ENCODE data around the gene IPO13.

Gene IPO13

DNA sequence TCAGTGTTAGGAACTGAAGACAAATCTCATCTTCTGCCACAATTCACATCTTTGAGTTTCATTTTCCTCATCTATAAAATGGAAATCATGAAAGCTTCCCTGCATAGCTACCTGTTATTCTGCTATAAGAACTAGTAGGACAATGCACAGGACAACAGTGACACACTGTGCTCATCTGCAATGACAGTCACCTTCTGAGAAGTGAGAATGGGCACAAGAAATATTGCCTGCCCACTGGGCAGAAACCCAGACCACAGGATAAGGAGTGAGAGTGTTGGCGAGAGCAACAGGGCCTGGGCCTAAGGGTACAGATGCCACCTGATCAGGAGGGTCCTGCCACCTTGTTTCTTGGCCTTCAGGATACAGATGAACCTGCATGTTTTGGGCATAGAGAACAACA lies 36.4 kb upstream of the IPO13 start:
- Histone ChIP-seq H3K4me3 (ENCODE audit: low read length in 2 of 2) (no peak overlapping the region), H3K36me3 (ENCODE audit: control insufficient read depth in 2 of 2, insufficient read depth in 2 of 2, low read length in 2 of 2) (peaks cover 0 to 2% of the 10 kb centered on the region in 2 donors), H3K27me3 (ENCODE audit: control insufficient read depth in 2 of 2, insufficient read depth in 2 of 2, low read length in 2 of 2) (no peaks in the 10 kb centered on the region), H3K27ac (ENCODE audit: low read depth in 2 of 2, low read length in 2 of 2) (no peak overlapping the region), H3K4me1 (ENCODE audit: control insufficient read depth in 2 of 2, insufficient read depth in 2 of 2, low read length in 2 of 2) (peaks cover 4% of the 10 kb centered on the region in 2 donors), H3K9me3 (ENCODE audit: control insufficient read depth in 2 of 2, low read length in 2 of 2) (no peaks in the 10 kb centered on the region), H3K9ac (ENCODE audit: low read depth in 1 of 2, low read length in 2 of 2) (no peak overlapping the region)

DNA sequence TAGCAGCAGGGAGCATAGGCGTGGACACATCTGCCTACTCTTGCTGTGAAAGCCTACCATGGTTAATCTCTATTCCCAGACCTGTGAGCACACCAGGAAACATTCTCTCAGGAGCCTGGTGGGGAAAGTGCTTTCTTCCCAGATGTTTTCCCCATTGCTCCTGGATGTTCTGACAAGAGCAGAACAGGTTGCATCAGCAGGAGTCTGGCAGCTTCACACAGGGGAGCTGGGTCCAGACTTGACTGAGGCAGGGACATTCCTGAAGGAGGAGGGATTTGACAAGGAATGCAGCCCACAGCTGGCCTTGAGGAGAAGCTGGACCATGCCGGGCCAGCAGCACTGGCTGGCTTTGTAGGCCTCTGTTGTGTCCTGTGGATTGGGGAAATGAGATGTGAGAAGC lies 34.1 kb upstream of the IPO13 start:
- no peak overlapping the region for H3K4me3 ChIP-seq (ENCODE audit: low read length in 2 of 2)
- H3K4me1 ChIP-seq (ENCODE audit: control insufficient read depth in 2 of 2, insufficient read depth in 2 of 2, low read length in 2 of 2), result peaks cover 4% of the 10 kb centered on the region in 2 donors
- peak overlapping the region in 1 of 2 donors; percentile 17 for H3K27ac ChIP-seq (ENCODE audit: low read depth in 2 of 2, low read length in 2 of 2)
- no peaks in the 10 kb centered on the region for H3K9me3 ChIP-seq (ENCODE audit: control insufficient read depth in 2 of 2, low read length in 2 of 2)
- no peak overlapping the region for H3K9ac ChIP-seq (ENCODE audit: low read depth in 1 of 2, low read length in 2 of 2)
- peaks cover 0 to 2% of the 10 kb centered on the region in 2 donors for H3K36me3 ChIP-seq (ENCODE audit: control insufficient read depth in 2 of 2, insufficient read depth in 2 of 2, low read length in 2 of 2)
- H3K27me3 ChIP-seq (ENCODE audit: control insufficient read depth in 2 of 2, insufficient read depth in 2 of 2, low read length in 2 of 2), result no peaks in the 10 kb centered on the region

DNA sequence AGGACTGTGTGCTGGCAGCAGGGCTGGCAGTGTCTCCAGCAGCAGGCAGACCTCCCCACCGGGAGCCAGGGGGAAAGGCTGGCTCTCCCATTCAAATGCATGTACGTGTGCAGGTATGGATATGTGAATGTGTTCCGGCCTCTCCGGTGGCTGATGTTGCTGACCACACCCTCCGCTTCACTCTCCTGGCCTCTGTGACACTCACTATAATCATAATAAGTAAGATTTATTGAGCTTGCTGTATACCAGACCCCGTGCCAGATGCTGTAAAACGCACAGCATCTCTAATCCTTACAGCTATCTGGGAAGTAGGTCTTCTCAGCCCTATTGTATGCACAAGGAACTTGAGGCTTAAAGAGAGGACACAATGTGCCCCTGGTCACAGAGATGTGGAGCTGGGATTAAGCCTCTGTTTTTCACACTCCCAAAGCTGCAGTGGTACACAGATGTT lies 33.7 kb upstream of the IPO13 start:
- peaks cover 0 to 2% of the 10 kb centered on the region in 2 donors for H3K36me3 ChIP-seq (ENCODE audit: control insufficient read depth in 2 of 2, insufficient read depth in 2 of 2, low read length in 2 of 2)
- H3K27me3 ChIP-seq (ENCODE audit: control insufficient read depth in 2 of 2, insufficient read depth in 2 of 2, low read length in 2 of 2), result no peaks in the 10 kb centered on the region
- no peak overlapping the region for H3K9ac ChIP-seq (ENCODE audit: low read depth in 1 of 2, low read length in 2 of 2)
- peaks cover 4% of the 10 kb centered on the region in 2 donors for H3K4me1 ChIP-seq (ENCODE audit: control insufficient read depth in 2 of 2, insufficient read depth in 2 of 2, low read length in 2 of 2)
- no peak overlapping the region for H3K4me3 ChIP-seq (ENCODE audit: low read length in 2 of 2)
- peak overlapping the region in 1 of 2 donors; percentile 17 for H3K27ac ChIP-seq (ENCODE audit: low read depth in 2 of 2, low read length in 2 of 2)
- H3K9me3 ChIP-seq (ENCODE audit: control insufficient read depth in 2 of 2, low read length in 2 of 2), result no peaks in the 10 kb centered on the region

DNA sequence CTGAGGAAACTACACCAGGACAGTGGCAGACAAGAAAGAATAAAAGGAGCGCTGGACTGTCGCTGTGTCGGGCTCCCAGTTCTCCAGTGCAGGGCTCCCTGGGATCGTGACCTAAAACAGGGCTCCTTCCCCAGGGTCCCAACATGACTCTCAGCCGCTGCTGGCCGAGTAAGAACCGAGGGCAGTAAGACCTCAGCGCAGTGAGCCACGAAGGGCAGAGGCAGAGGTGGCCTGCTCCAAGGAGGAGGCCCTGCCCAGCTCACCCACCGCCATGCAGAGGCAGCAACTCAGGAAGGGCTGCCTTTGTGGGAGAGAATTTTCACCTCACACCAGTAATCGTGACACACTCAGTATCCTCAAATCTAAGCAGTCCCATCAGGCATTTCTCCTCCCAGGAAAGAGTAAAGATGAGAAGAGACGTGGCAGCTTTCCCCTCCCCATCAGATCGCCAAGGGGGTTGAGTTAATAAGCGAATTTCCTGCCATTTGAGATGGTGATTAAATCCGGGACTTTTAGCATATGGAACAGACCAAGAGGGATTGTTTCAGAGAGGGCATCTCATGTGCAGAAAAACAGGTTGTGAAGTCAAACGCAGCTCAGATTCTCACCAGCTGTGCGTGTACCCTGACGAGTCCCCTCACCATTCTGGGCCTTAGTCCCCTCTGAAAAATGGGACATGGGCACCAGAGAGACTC lies 32.9 kb upstream of the IPO13 start:
- peak overlapping the region; percentile 9 to 14 for H3K27ac ChIP-seq (ENCODE audit: low read depth in 2 of 2, low read length in 2 of 2)
- H3K4me1 ChIP-seq (ENCODE audit: control insufficient read depth in 2 of 2, insufficient read depth in 2 of 2, low read length in 2 of 2), result peaks cover 4% of the 10 kb centered on the region in 2 donors
- no peaks in the 10 kb centered on the region for H3K27me3 ChIP-seq (ENCODE audit: control insufficient read depth in 2 of 2, insufficient read depth in 2 of 2, low read length in 2 of 2)
- no peak overlapping the region for H3K9ac ChIP-seq (ENCODE audit: low read depth in 1 of 2, low read length in 2 of 2)
- H3K9me3 ChIP-seq (ENCODE audit: control insufficient read depth in 2 of 2, low read length in 2 of 2), result no peaks in the 10 kb centered on the region
- H3K36me3 ChIP-seq (ENCODE audit: control insufficient read depth in 2 of 2, insufficient read depth in 2 of 2, low read length in 2 of 2), result peaks cover 0 to 2% of the 10 kb centered on the region in 2 donors
- no peak overlapping the region for H3K4me3 ChIP-seq (ENCODE audit: low read length in 2 of 2)

- Histone ChIP-seq H3K27me3 (ENCODE audit: control insufficient read depth in 2 of 2, insufficient read depth in 2 of 2, low read length in 2 of 2) (no peaks in the 10 kb centered on the region), H3K4me3 (ENCODE audit: low read length in 2 of 2) (no peak overlapping the region), H3K9ac (ENCODE audit: low read depth in 1 of 2, low read length in 2 of 2) (no peak overlapping the region), H3K4me1 (ENCODE audit: control insufficient read depth in 2 of 2, insufficient read depth in 2 of 2, low read length in 2 of 2) (peaks cover 4% of the 10 kb centered on the region in 2 donors), H3K9me3 (ENCODE audit: control insufficient read depth in 2 of 2, low read length in 2 of 2) (no peaks in the 10 kb centered on the region), H3K36me3 (ENCODE audit: control insufficient read depth in 2 of 2, insufficient read depth in 2 of 2, low read length in 2 of 2) (peaks cover 0 to 2% of the 10 kb centered on the region in 2 donors), H3K27ac (ENCODE audit: low read depth in 2 of 2, low read length in 2 of 2) (no peak overlapping the region)
Observed at GRCh38 chr1:43914576-43915525, 31.9 kb upstream of the IPO13 start.

DNA sequence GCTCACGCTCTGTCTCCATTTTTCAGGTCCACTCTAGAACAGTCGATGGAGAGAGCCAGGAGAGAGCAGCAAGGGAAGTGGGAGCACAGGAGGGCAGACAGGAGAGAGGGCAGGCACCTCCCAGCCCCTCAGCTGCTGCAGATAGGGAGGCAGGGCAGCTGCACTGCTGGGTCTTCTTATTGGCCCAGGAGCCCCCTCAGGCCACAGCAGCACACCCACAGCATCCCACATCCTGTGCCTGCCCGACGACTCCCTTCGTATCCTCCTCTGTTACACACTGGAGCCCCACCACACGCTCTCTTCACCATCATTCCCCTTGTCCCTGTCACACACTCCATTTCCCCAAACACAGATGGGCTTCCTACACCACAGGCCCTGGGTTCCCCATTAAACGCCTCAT lies 26.8 kb upstream of the IPO13 start:
- no peak overlapping the region for H3K9ac ChIP-seq (ENCODE audit: low read depth in 1 of 2, low read length in 2 of 2)
- H3K9me3 ChIP-seq (ENCODE audit: control insufficient read depth in 2 of 2, low read length in 2 of 2), result no peaks in the 10 kb centered on the region
- no peaks in the 10 kb centered on the region for H3K27me3 ChIP-seq (ENCODE audit: control insufficient read depth in 2 of 2, insufficient read depth in 2 of 2, low read length in 2 of 2)
- no peaks in the 10 kb centered on the region for H3K36me3 ChIP-seq (ENCODE audit: control insufficient read depth in 2 of 2, insufficient read depth in 2 of 2, low read length in 2 of 2)
- H3K4me3 ChIP-seq (ENCODE audit: low read length in 2 of 2), result no peak overlapping the region
- H3K27ac ChIP-seq (ENCODE audit: low read depth in 2 of 2, low read length in 2 of 2), result no peak overlapping the region
- H3K4me1 ChIP-seq (ENCODE audit: control insufficient read depth in 2 of 2, insufficient read depth in 2 of 2, low read length in 2 of 2), result no peaks in the 10 kb centered on the region

DNA sequence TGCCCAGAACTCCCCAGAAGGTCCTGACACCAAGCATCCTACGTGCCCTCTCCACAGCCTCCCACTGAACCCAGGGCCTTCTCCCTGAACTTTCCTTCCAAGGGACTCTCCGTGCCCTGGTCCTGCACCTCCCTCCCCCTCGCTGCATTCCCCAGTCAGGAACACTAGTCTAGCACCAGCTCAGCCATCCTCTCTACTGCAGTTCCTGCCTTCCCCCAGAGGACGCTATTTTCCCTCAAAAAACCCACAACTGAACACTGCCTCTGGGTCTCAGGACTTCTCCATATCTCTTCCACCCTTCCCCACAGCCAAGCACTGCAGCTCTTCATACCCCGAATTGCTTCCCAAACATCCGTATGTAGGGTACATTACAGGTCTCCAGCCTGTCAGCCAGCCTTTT lies 25.7 kb upstream of the IPO13 start:
- Histone ChIP-seq H3K4me1 (ENCODE audit: control insufficient read depth in 2 of 2, insufficient read depth in 2 of 2, low read length in 2 of 2) (no peaks in the 10 kb centered on the region), H3K4me3 (ENCODE audit: low read length in 2 of 2) (no peak overlapping the region), H3K36me3 (ENCODE audit: control insufficient read depth in 2 of 2, insufficient read depth in 2 of 2, low read length in 2 of 2) (peaks cover 0 to 4% of the 10 kb centered on the region in 2 donors), H3K27ac (ENCODE audit: low read depth in 2 of 2, low read length in 2 of 2) (no peak overlapping the region), H3K9ac (ENCODE audit: low read depth in 1 of 2, low read length in 2 of 2) (no peak overlapping the region), H3K9me3 (ENCODE audit: control insufficient read depth in 2 of 2, low read length in 2 of 2) (no peaks in the 10 kb centered on the region), H3K27me3 (ENCODE audit: control insufficient read depth in 2 of 2, insufficient read depth in 2 of 2, low read length in 2 of 2) (no peaks in the 10 kb centered on the region)

GRCh38 chr1:43924516-43924915 lies 22.2 kb upstream of the IPO13 start:
- no peaks in the 10 kb centered on the region for H3K27me3 ChIP-seq (ENCODE audit: control insufficient read depth in 2 of 2, insufficient read depth in 2 of 2, low read length in 2 of 2)
- H3K4me1 ChIP-seq (ENCODE audit: control insufficient read depth in 2 of 2, insufficient read depth in 2 of 2, low read length in 2 of 2), result no peaks in the 10 kb centered on the region
- H3K9ac ChIP-seq (ENCODE audit: low read depth in 1 of 2, low read length in 2 of 2), result no peak overlapping the region
- H3K27ac ChIP-seq (ENCODE audit: low read depth in 2 of 2, low read length in 2 of 2), result no peak overlapping the region
- H3K4me3 ChIP-seq (ENCODE audit: low read length in 2 of 2), result no peak overlapping the region
- no peaks in the 10 kb centered on the region for H3K9me3 ChIP-seq (ENCODE audit: control insufficient read depth in 2 of 2, low read length in 2 of 2)
- peaks cover 0 to 4% of the 10 kb centered on the region in 2 donors for H3K36me3 ChIP-seq (ENCODE audit: control insufficient read depth in 2 of 2, insufficient read depth in 2 of 2, low read length in 2 of 2)

GRCh38 chr1:43925846-43926245 lies 20.9 kb upstream of the IPO13 start:
- Histone ChIP-seq H3K27ac (ENCODE audit: low read depth in 2 of 2, low read length in 2 of 2) (no peak overlapping the region), H3K4me3 (ENCODE audit: low read length in 2 of 2) (no peak overlapping the region), H3K9ac (ENCODE audit: low read depth in 1 of 2, low read length in 2 of 2) (no peak overlapping the region), H3K36me3 (ENCODE audit: control insufficient read depth in 2 of 2, insufficient read depth in 2 of 2, low read length in 2 of 2) (peaks cover 0 to 8% of the 10 kb centered on the region in 2 donors), H3K4me1 (ENCODE audit: control insufficient read depth in 2 of 2, insufficient read depth in 2 of 2, low read length in 2 of 2) (no peaks in the 10 kb centered on the region), H3K27me3 (ENCODE audit: control insufficient read depth in 2 of 2, insufficient read depth in 2 of 2, low read length in 2 of 2) (no peaks in the 10 kb centered on the region), H3K9me3 (ENCODE audit: control insufficient read depth in 2 of 2, low read length in 2 of 2) (no peaks in the 10 kb centered on the region)

Data from mucosa of rectum (tissue), 2 donors.